Mesenchymal stem cell (in vitro differentiated cells and primary cell): ENCODE measurements around the gene COX5B.

Experiments used
- DNase-seq: peaks from one replicate; pipeline ENCODE4 v3.0.0-alpha.2; 2013
- H2AFZ ChIP-seq: one replicate; pipeline ENCODE4 v1.6.1; 2013; ENCODE audit warnings: low read depth, mild to moderate bottlenecking, control low read depth, inconsistent platforms, low read length, moderate library complexity
- H2AK5ac ChIP-seq: 2 replicates; pipeline ENCODE4 v1.6.1; 2013; ENCODE audit warnings: low read length, moderate library complexity, mild to moderate bottlenecking, inconsistent platforms; ENCODE audit not compliant: severe bottlenecking
- H2BK120ac ChIP-seq: one replicate; pipeline ENCODE4 v1.6.1; 2013; ENCODE audit warnings: low read depth, mild to moderate bottlenecking, inconsistent platforms, low read length, moderate library complexity
- H2BK12ac ChIP-seq, 2 experiments: one replicate each; pipeline ENCODE4 v1.6.1; 2013; ENCODE audit warnings: inconsistent platforms in 2 of 2, low read length in 2 of 2, mild to moderate bottlenecking in 2 of 2, moderate library complexity in 2 of 2, control low read depth in 1 of 2
- H2BK15ac ChIP-seq: one replicate; pipeline ENCODE4 v1.6.1; 2013; ENCODE audit warnings: mild to moderate bottlenecking, low read depth, inconsistent platforms; ENCODE audit not compliant: poor library complexity, severe bottlenecking
- H2BK5ac ChIP-seq: 2 replicates; pipeline ENCODE4 v1.6.1; 2013; ENCODE audit warnings: low read depth, mild to moderate bottlenecking, low read length, control low read depth, inconsistent platforms; ENCODE audit not compliant: poor library complexity, severe bottlenecking
- H3K14ac ChIP-seq, 2 experiments: one replicate each; pipeline ENCODE4 v1.6.1; 2013; ENCODE audit warnings: inconsistent platforms in 2 of 2, low read length in 2 of 2, control low read depth in 1 of 2, mild to moderate bottlenecking in 1 of 2, moderate library complexity in 1 of 2
- H3K18ac ChIP-seq, 2 experiments: one replicate each; pipeline ENCODE4 v1.6.1; 2013; ENCODE audit warnings: inconsistent platforms in 2 of 2, low read length in 2 of 2, control low read depth in 1 of 2, low read depth in 1 of 2, mild to moderate bottlenecking in 1 of 2
- H3K23ac ChIP-seq, 2 experiments: one replicate each; pipeline ENCODE4 v1.6.1; 2013; ENCODE audit warnings: inconsistent platforms in 2 of 2, low read length in 2 of 2, mild to moderate bottlenecking in 2 of 2, moderate library complexity in 2 of 2, control low read depth in 1 of 2
- H3K27ac ChIP-seq: 2 replicates; pipeline ENCODE4 v1.5.1; 2013; ENCODE audit warnings: mild to moderate bottlenecking, moderate library complexity, low read length, control low read depth, inconsistent platforms; ENCODE audit not compliant: poor library complexity, severe bottlenecking
- H3K27me3 ChIP-seq, 2 experiments: 2 replicates each; pipeline versions ENCODE4 v1.6.1 to v1.7.0; 2013; ENCODE audit warnings: low read length in 2 of 2, mild to moderate bottlenecking in 2 of 2, moderate library complexity in 2 of 2, control low read depth in 1 of 2, inconsistent platforms in 1 of 2; ENCODE audit not compliant: control insufficient read depth in 1 of 2, insufficient read depth in 1 of 2
- H3K36me3 ChIP-seq, 2 experiments: 2 replicates each; pipeline versions ENCODE4 v1.6.1 to v1.7.0; 2013; ENCODE audit warnings: low read length in 2 of 2, control low read depth in 1 of 2, inconsistent platforms in 1 of 2, low read depth in 1 of 2, mild to moderate bottlenecking in 1 of 2; ENCODE audit not compliant: insufficient read depth in 2 of 2, control insufficient read depth in 1 of 2
- H3K4ac ChIP-seq, 2 experiments: one replicate each; pipeline ENCODE4 v1.6.1; 2013; ENCODE audit warnings: inconsistent platforms in 2 of 2, low read length in 2 of 2, mild to moderate bottlenecking in 2 of 2, moderate library complexity in 2 of 2, control low read depth in 1 of 2, low read depth in 1 of 2
- H3K4me1 ChIP-seq: 2 replicates; pipeline ENCODE4 v1.6.1; 2013; ENCODE audit warnings: low read depth, low read length, control low read depth; ENCODE audit not compliant: control insufficient read depth, insufficient read depth
- H3K4me2 ChIP-seq: 2 replicates; pipeline ENCODE4 v1.6.1; 2013; ENCODE audit warnings: low read length, mild to moderate bottlenecking, inconsistent platforms; ENCODE audit not compliant: poor library complexity, severe bottlenecking
- H3K4me3 ChIP-seq, 2 experiments: 2 replicates each; pipeline versions ENCODE4 v1.5.1 to v1.7.0; 2013; ENCODE audit warnings: low read length in 2 of 2, mild to moderate bottlenecking in 2 of 2, control low read depth in 1 of 2, low read depth in 1 of 2; ENCODE audit not compliant: insufficient read depth in 1 of 2
- H3K79me1 ChIP-seq: replicated peaks from 2 replicates; pipeline ENCODE4 v1.6.1; 2013; ENCODE audit warnings: mild to moderate bottlenecking, control low read depth, low read length, inconsistent platforms; ENCODE audit not compliant: poor library complexity, severe bottlenecking
- H3K9ac ChIP-seq: 2 replicates; pipeline ENCODE4 v1.7.0; 2013; ENCODE audit warnings: mild to moderate bottlenecking, low read length, moderate library complexity
- H3K9me3 ChIP-seq: 2 replicates; pipeline ENCODE4 v1.7.0; 2013; ENCODE audit warnings: mild to moderate bottlenecking, low read length; ENCODE audit not compliant: control insufficient read depth
- H4K8ac ChIP-seq: one replicate; pipeline ENCODE4 v1.6.1; 2013; ENCODE audit warnings: inconsistent platforms, mild to moderate bottlenecking, low read length, moderate library complexity
- H4K91ac ChIP-seq: one replicate; pipeline ENCODE4 v1.6.1; 2013; ENCODE audit warnings: mild to moderate bottlenecking, low read length, inconsistent platforms
- WGBS: methylation state at CpG from one replicate; pipeline ENCODE4 v1.1.7; 2013; ENCODE audit warnings: mixed read lengths; 5-methylcytosine and 5-hydroxymethylcytosine counted together

Gene COX5B

GRCh38 chr2:97646977-97647376, 1.1 kb downstream of the COX5B start:
- no peak overlapping the region for H2AFZ ChIP-seq
- no peak overlapping the region for H2BK120ac ChIP-seq
- peak overlapping the region in 1 of 2 experiments; percentile 98 for H3K4me3 ChIP-seq
- no peaks in the 10 kb centered on the region for H3K27me3 ChIP-seq
- no peak overlapping the region for H2AK5ac ChIP-seq
- H3K36me3 ChIP-seq, result peaks cover 11 to 38% of the 10 kb centered on the region in 2 experiments
- peaks cover 7% of the 10 kb centered on the region for H3K79me1 ChIP-seq
- no peaks in the 10 kb centered on the region for H3K9me3 ChIP-seq
- WGBS, result 95% methylated on average over 4 of the region's 4 CpGs
- H2BK15ac ChIP-seq, result no peak overlapping the region
- H3K4me2 ChIP-seq, result peak overlapping the region; percentile 83
- no peak overlapping the region for H2BK5ac ChIP-seq
- DNase-seq, result no peak
- H3K4me1 ChIP-seq, result peaks cover 6% of the 10 kb centered on the region
- H3K23ac ChIP-seq, result peak overlapping the region in 1 of 2 experiments; percentile 23
- H3K18ac ChIP-seq, result no peak overlapping the region
- H4K8ac ChIP-seq, result no peak overlapping the region
- H3K4ac ChIP-seq, result no peak overlapping the region
- H3K9ac ChIP-seq, result peak overlapping the region; percentile 99
- H3K14ac ChIP-seq, result no peak overlapping the region
- H3K27ac ChIP-seq, result no peak overlapping the region
- H2BK12ac ChIP-seq, result no peak overlapping the region
- H4K91ac ChIP-seq, result no peak overlapping the region

GRCh38 chr2:97651114-97651513, 5.3 kb downstream of the COX5B start:
- H3K9me3 ChIP-seq, result peaks cover 18% of the 10 kb centered on the region
- peaks cover 2% of the 10 kb centered on the region for H3K4me1 ChIP-seq
- no peak overlapping the region for H2AK5ac ChIP-seq
- no peak overlapping the region for H3K4ac ChIP-seq
- no peak overlapping the region for H3K4me3 ChIP-seq
- H3K36me3 ChIP-seq, result peaks cover 37 to 69% of the 10 kb centered on the region in 2 experiments
- 88% methylated on average over 4 of the region's 4 CpGs for WGBS
- H3K27me3 ChIP-seq, result no peaks in the 10 kb centered on the region
- no peak overlapping the region for H3K18ac ChIP-seq
- H3K27ac ChIP-seq, result no peak overlapping the region
- peaks cover 7% of the 10 kb centered on the region for H3K79me1 ChIP-seq
- no peak for DNase-seq
- H4K91ac ChIP-seq, result no peak overlapping the region
- no peak overlapping the region for H2BK5ac ChIP-seq
- no peak overlapping the region for H3K14ac ChIP-seq
- H2BK15ac ChIP-seq, result no peak overlapping the region
- H3K23ac ChIP-seq, result no peak overlapping the region
- no peak overlapping the region for H3K9ac ChIP-seq
- H3K4me2 ChIP-seq, result no peak overlapping the region
- H4K8ac ChIP-seq, result no peak overlapping the region
- no peak overlapping the region for H2AFZ ChIP-seq
- H2BK120ac ChIP-seq, result no peak overlapping the region
- H2BK12ac ChIP-seq, result no peak overlapping the region

GRCh38 chr2:97653473-97653872, 7.6 kb downstream of the COX5B start:
- Histone ChIP-seq H2BK120ac (no peak overlapping the region), H3K27ac (no peak overlapping the region), H2BK12ac (no peak overlapping the region), H3K9ac (no peak overlapping the region), H3K27me3 (no peaks in the 10 kb centered on the region), H2AK5ac (no peak overlapping the region), H2AFZ (no peak overlapping the region), H4K91ac (no peak overlapping the region), H3K9me3 (peaks cover 18% of the 10 kb centered on the region), H3K23ac (no peak overlapping the region), H3K36me3 (peaks cover 57 to 79% of the 10 kb centered on the region in 2 experiments), H2BK15ac (no peak overlapping the region), H4K8ac (no peak overlapping the region), H3K14ac (no peak overlapping the region), H3K4me3 (no peak overlapping the region), H3K79me1 (peaks cover 10% of the 10 kb centered on the region), H3K4me1 (no peaks in the 10 kb centered on the region), H2BK5ac (no peak overlapping the region), H3K4me2 (no peak overlapping the region), H3K4ac (no peak overlapping the region), H3K18ac (no peak overlapping the region)
- WGBS, result 93% methylated on average over 2 of the region's 2 CpGs
- no peak for DNase-seq

GRCh38 chr2:97653874-97654273, 8.0 kb downstream of the COX5B start:
- WGBS, result 100% methylated on average over 1 of the region's 1 CpG
- H2BK5ac ChIP-seq, result no peak overlapping the region
- H3K18ac ChIP-seq, result no peak overlapping the region
- no peak overlapping the region for H3K4ac ChIP-seq
- H3K4me1 ChIP-seq, result no peaks in the 10 kb centered on the region
- H4K8ac ChIP-seq, result no peak overlapping the region
- DNase-seq, result no peak
- H3K4me2 ChIP-seq, result no peak overlapping the region
- H3K27me3 ChIP-seq, result no peaks in the 10 kb centered on the region
- no peak overlapping the region for H3K4me3 ChIP-seq
- no peak overlapping the region for H3K23ac ChIP-seq
- no peak overlapping the region for H2AFZ ChIP-seq
- H3K9ac ChIP-seq, result no peak overlapping the region
- H3K36me3 ChIP-seq, result peaks cover 61 to 79% of the 10 kb centered on the region in 2 experiments
- H2AK5ac ChIP-seq, result no peak overlapping the region
- H2BK15ac ChIP-seq, result no peak overlapping the region
- H2BK120ac ChIP-seq, result no peak overlapping the region
- no peak overlapping the region for H2BK12ac ChIP-seq
- peaks cover 18% of the 10 kb centered on the region for H3K9me3 ChIP-seq
- no peak overlapping the region for H4K91ac ChIP-seq
- H3K14ac ChIP-seq, result no peak overlapping the region
- H3K79me1 ChIP-seq, result peaks cover 14% of the 10 kb centered on the region
- no peak overlapping the region for H3K27ac ChIP-seq
